B cell (primary cell): ENCODE results near the gene GSG1L.

Experiments used
- EZH2 ChIP-seq: IDR thresholded peaks from 2 replicates; pipeline ENCODE4 v1.6.1; 2012; ENCODE audit warnings: borderline replicate concordance, low read depth, mild to moderate bottlenecking, moderate library complexity, low read length; ENCODE audit not compliant: insufficient read depth, poor library complexity, severe bottlenecking
- TF ChIP-seq, protein P1 (sequence below): fragments of 200-600 bp; IDR thresholded peaks from one replicate; pipeline ENCODE4 v1.8.0; 2022; ENCODE audit warnings: antibody characterized with exemption, mild to moderate bottlenecking

GRCh38 chr16:27844826-27845225 lies 218.7 kb downstream of the GSG1L start:
- TF ChIP-seq, protein P1, sequence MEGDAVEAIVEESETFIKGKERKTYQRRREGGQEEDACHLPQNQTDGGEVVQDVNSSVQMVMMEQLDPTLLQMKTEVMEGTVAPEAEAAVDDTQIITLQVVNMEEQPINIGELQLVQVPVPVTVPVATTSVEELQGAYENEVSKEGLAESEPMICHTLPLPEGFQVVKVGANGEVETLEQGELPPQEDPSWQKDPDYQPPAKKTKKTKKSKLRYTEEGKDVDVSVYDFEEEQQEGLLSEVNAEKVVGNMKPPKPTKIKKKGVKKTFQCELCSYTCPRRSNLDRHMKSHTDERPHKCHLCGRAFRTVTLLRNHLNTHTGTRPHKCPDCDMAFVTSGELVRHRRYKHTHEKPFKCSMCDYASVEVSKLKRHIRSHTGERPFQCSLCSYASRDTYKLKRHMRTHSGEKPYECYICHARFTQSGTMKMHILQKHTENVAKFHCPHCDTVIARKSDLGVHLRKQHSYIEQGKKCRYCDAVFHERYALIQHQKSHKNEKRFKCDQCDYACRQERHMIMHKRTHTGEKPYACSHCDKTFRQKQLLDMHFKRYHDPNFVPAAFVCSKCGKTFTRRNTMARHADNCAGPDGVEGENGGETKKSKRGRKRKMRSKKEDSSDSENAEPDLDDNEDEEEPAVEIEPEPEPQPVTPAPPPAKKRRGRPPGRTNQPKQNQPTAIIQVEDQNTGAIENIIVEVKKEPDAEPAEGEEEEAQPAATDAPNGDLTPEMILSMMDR, result no peak
- no peak for TF ChIP-seq EZH2
